Transverse colon (tissue), 4 donors: ENCODE data around the gene MIR17HG. TPM values are rescaled to one million over a fixed set of nuclear protein-coding genes. Genes with fewer than 3 reads are reported as not detected.

ENCODE experiments used
- DNase-seq: peaks from one replicate; pipeline ENCODE4 v3.0.0-alpha.2; 2019
- H3K27ac ChIP-seq, 4 donors: fragments of 200-600 bp; sonication (generic); 2 replicates each; pipeline ENCODE4 v1.5.1; 2016 to 2018; ENCODE audit warnings: inconsistent platforms in 4 of 4
- H3K27me3 ChIP-seq: fragments of 200-600 bp; sonication (generic); 2 replicates; pipeline ENCODE4 v1.5.1; 2017; ENCODE audit warnings: inconsistent platforms
- H3K36me3 ChIP-seq, 4 donors: fragments of 200-600 bp; sonication (generic); 2 replicates each; pipeline ENCODE4 v1.5.1; 2017 to 2019; ENCODE audit warnings: inconsistent platforms in 4 of 4
- H3K4me1 ChIP-seq, 4 donors: fragments of 200-600 bp; sonication (generic); 2 replicates each; pipeline ENCODE4 v1.5.1; 2017 to 2020; ENCODE audit warnings: inconsistent platforms in 4 of 4
- H3K4me3 ChIP-seq, 4 donors: fragments of 200-600 bp; sonication (generic); 1 replicate in 1 of 4; 2 replicates in 3 of 4; pipeline versions ENCODE4 v1.5.1 to v1.6.1; 2017 to 2019; ENCODE audit warnings: inconsistent platforms in 4 of 4
- H3K9me3 ChIP-seq, 2 donors: fragments of 200-600 bp; sonication (generic); 2 replicates each; pipeline ENCODE4 v1.5.1; 2017 to 2019; ENCODE audit warnings: inconsistent platforms in 2 of 2
- EP300 ChIP-seq: sonication (generic); formaldehyde crosslinking; IDR thresholded peaks from one replicate; pipeline ENCODE4 v1.6.1; 2017; ENCODE audit warnings: antibody characterized with exemption, low read depth
- POLR2A ChIP-seq: fragments of 450-650 bp; IDR thresholded peaks from one replicate; pipeline ENCODE4 v1.6.1; 2016; ENCODE audit warnings: antibody characterized with exemption, mild to moderate bottlenecking, moderate library complexity
- POLR2AphosphoS5 ChIP-seq, 3 donors: sonication (generic); formaldehyde crosslinking; IDR thresholded peaks; one replicate each; pipeline ENCODE4 v1.6.1; 2016; ENCODE audit warnings: antibody characterized with exemption in 3 of 3
- WGBS, 2 donors: methylation state at CpG; one replicate each; pipeline ENCODE4 v1.1.5; 2018; ENCODE audit warnings: low coverage in 1 of 2; 5-methylcytosine and 5-hydroxymethylcytosine counted together
- in situ Hi-C, 4 donors: fragments of 200-750 bp; cut with MboI; loops; one replicate each; pipeline versions ENCODE4 v1.15.0 to v1.15.1; 2017; ENCODE audit warnings: low sequenced_read_pairs in 3 of 4, low pct_ligation_motif_present in 1 of 4, low pct_unique_long_range_greater_than_20kb in 1 of 4
- intact Hi-C: fragments of 100-400 bp; cut with DNase I; formaldehyde crosslinking; loops from one replicate; pipeline ENCODE4 v1.15.1; 2023; ENCODE audit warnings: low total_unique reads
- total RNA-seq, 4 donors: library from RNA; depleted of rRNA; stranded (reverse); fragments of >200 nt; gene quantifications; one replicate each; pipeline ENCODE4 v1.1.0, GENCODE V29; 2016
- TF ChIP-seq, protein P1 (sequence below), 5 experiments: fragments of 200-600 bp in 3 of 5; fragments of 450-650 bp in 2 of 5; sonication (generic) in 3 of 5; IDR thresholded peaks; 1 replicate in 2 of 5; 2 replicates in 3 of 5; pipeline ENCODE4 v1.5.1; 2016 to 2017; ENCODE audit warnings: antibody characterized with exemption in 5 of 5, inconsistent platforms in 3 of 5, mild to moderate bottlenecking in 2 of 5, moderate library complexity in 1 of 5

The MIR17HG gene
- total RNA-seq, 4 donors from 2014 or later, result 1.1 to 8.1 (median 2.2) TPM

DNA sequence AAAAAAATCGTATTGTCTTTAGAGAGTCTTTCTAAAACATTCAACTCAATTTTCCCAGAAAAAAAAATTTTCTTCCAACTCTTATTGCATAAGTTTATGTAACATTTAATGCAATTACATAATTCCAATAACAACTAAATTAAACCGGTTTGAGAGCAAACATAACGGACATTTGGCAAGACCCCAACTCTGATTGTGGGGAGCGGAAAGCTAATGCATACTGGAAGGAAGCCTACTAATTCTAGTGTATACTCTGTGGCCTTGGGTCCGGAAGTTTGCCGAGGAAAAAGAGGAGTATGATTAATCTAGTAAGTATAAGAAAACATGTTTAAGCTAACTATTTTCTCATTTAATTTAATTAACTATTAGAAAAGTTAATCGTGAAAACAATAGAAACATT is 21.3 kb upstream of the MIR17HG start:
- Histone ChIP-seq H3K9me3 (no peaks in the 10 kb centered on the region), H3K4me3 (no peak overlapping the region), H3K27ac (no peak overlapping the region), H3K27me3 (no peaks in the 10 kb centered on the region), H3K4me1 (no peaks in the 10 kb centered on the region), H3K36me3 (no peaks in the 10 kb centered on the region)
- no peak for TF ChIP-seq POLR2A
- TF ChIP-seq, protein P1, sequence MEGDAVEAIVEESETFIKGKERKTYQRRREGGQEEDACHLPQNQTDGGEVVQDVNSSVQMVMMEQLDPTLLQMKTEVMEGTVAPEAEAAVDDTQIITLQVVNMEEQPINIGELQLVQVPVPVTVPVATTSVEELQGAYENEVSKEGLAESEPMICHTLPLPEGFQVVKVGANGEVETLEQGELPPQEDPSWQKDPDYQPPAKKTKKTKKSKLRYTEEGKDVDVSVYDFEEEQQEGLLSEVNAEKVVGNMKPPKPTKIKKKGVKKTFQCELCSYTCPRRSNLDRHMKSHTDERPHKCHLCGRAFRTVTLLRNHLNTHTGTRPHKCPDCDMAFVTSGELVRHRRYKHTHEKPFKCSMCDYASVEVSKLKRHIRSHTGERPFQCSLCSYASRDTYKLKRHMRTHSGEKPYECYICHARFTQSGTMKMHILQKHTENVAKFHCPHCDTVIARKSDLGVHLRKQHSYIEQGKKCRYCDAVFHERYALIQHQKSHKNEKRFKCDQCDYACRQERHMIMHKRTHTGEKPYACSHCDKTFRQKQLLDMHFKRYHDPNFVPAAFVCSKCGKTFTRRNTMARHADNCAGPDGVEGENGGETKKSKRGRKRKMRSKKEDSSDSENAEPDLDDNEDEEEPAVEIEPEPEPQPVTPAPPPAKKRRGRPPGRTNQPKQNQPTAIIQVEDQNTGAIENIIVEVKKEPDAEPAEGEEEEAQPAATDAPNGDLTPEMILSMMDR (IDR thresholded peaks at IDR 0.05), result no peak
- no peak for TF ChIP-seq POLR2AphosphoS5 (IDR thresholded peaks at IDR 0.05)
- TF ChIP-seq EP300, result no peak
- intact Hi-C loops (no loop called here), in situ Hi-C loops (no loop called here)
- DNase-seq, result no peak
- 70 to 72% methylated on average over 7 of the region's 7 CpGs for WGBS, 2 donors

DNA sequence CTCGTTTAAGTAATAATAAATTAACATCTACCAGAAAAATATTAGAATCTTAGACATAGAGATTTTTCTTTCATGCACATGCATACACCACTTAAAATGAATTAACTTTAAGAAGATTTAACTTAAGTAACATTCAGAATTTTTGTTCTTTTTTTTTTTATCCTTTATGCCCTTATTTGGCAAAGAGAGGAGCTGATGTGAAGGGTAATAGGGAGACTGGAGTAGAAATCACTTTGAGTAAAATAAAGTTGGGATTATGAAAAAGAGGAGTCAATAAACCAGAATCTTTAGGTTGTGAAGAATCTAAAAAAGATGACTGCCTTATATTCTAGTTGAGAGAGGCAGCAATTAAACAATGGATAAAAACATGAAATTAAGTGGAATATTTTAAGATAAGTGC is 18.8 kb upstream of the MIR17HG start:
- DNase-seq, result no peak
- Histone ChIP-seq H3K4me3 (no peak overlapping the region), H3K9me3 (no peaks in the 10 kb centered on the region), H3K36me3 (no peaks in the 10 kb centered on the region), H3K27me3 (no peaks in the 10 kb centered on the region), H3K4me1 (no peaks in the 10 kb centered on the region), H3K27ac (no peak overlapping the region)
- TF ChIP-seq POLR2AphosphoS5 (IDR thresholded peaks at IDR 0.05) (no peak), POLR2A (no peak), EP300 (no peak)
- TF ChIP-seq, protein P1 (IDR thresholded peaks at IDR 0.05), result no peak
- 87 to 92% methylated on average over 1 of the region's 1 CpG for WGBS, 2 donors
- intact Hi-C loops (no loop called here), in situ Hi-C loops (no loop called here)

GRCh38 chr13:91329733-91330132 is 17.8 kb upstream of the MIR17HG start:
- no peak for DNase-seq
- Histone ChIP-seq H3K36me3 (no peaks in the 10 kb centered on the region), H3K4me1 (no peaks in the 10 kb centered on the region), H3K4me3 (no peak overlapping the region), H3K9me3 (no peaks in the 10 kb centered on the region), H3K27me3 (no peaks in the 10 kb centered on the region), H3K27ac (no peak overlapping the region)
- TF ChIP-seq EP300, result no peak
- in situ Hi-C loops (no loop called here), intact Hi-C loops (no loop called here)
- 80 to 90% methylated on average over 1 of the region's 1 CpG for WGBS, 2 donors

DNA sequence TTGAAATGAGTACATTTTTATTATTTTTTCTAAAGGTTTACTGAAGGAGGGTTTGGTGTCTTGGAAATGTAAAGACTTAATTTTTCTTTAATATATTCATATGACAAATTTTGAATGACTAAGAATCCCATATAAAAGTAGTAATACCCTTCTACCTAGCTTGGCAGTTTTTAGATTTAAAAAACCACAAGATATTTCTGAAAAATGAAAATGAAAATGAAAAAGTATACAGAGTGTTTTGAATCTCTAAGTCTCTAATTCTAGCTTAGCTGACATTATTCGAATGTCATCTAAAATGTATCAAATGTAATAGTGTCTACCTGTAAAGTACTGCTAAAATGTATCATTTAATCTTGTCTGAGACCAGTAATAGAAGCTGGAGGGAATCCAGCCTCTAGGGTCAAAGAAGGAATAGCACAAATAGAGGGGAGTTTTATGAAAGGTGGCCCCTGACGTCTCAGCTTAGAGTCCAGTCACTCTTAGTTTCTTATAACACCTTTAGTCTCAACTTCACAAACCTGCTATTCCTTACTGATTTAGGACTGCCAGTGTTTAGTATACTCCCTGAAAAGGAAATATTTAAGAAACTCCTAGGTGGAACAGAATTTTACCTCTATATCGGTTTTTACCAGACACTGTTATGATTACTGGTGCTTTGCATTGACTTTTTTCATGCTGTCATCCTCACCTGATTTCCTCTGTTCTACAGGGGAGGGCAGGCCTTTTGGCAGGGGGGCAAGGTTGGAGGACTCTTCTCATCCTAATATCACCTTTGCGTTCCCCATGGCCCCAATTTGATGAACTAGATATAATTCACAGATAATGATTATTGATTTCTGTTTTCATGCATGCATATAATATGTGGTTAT is 16.2 kb upstream of the MIR17HG start:
- Histone ChIP-seq H3K4me1 (no peaks in the 10 kb centered on the region), H3K27ac (no peak overlapping the region), H3K27me3 (no peaks in the 10 kb centered on the region), H3K36me3 (no peaks in the 10 kb centered on the region), H3K4me3 (no peak overlapping the region), H3K9me3 (no peaks in the 10 kb centered on the region)
- no peak for DNase-seq
- in situ Hi-C loops, result no loop called here
- TF ChIP-seq POLR2A (no peak), POLR2AphosphoS5 (IDR thresholded peaks at IDR 0.05) (no peak), EP300 (no peak)
- TF ChIP-seq, protein P1 (IDR thresholded peaks at IDR 0.05), result no peak
- WGBS, 2 donors, result 71 to 75% methylated on average over 4 of the region's 4 CpGs
- intact Hi-C loops, result no loop called here
